ENCODE results near the gene E2F3. TPM values are rescaled to one million over a fixed set of nuclear protein-coding genes. Genes with fewer than 3 reads are reported as not detected.

The E2F3 gene
- total RNA-seq, 1 donor, result 11.1 TPM

GRCh38 chr6:20436719-20437118 lies 35.0 kb downstream of the E2F3 start:
- no peaks in the 10 kb centered on the region for H3K27me3 ChIP-seq (ENCODE audit: insufficient read depth, low read length)
- no peaks in the 10 kb centered on the region for H3K4me1 ChIP-seq (ENCODE audit: insufficient read depth, low read length)
- no peaks in the 10 kb centered on the region for H3K9me3 ChIP-seq (ENCODE audit: low read depth, low read length)
- H3K4me3 ChIP-seq (ENCODE audit: low read length), result no peak overlapping the region

- no peak overlapping the region for H3K4me3 ChIP-seq (ENCODE audit: low read length)
- no peaks in the 10 kb centered on the region for H3K9me3 ChIP-seq (ENCODE audit: low read depth, low read length)
- H3K4me1 ChIP-seq (ENCODE audit: insufficient read depth, low read length), result no peaks in the 10 kb centered on the region
- no peaks in the 10 kb centered on the region for H3K27me3 ChIP-seq (ENCODE audit: insufficient read depth, low read length)
These were observed 36.0 kb downstream of the E2F3 start for GRCh38 chr6:20437639-20438038.

GRCh38 chr6:20438462-20439070 lies 36.9 kb downstream of the E2F3 start:
- Histone ChIP-seq H3K27me3 (ENCODE audit: insufficient read depth, low read length) (no peaks in the 10 kb centered on the region), H3K4me3 (ENCODE audit: low read length) (no peak overlapping the region), H3K9me3 (ENCODE audit: low read depth, low read length) (no peaks in the 10 kb centered on the region), H3K4me1 (ENCODE audit: insufficient read depth, low read length) (peaks cover 4% of the 10 kb centered on the region)

- H3K4me1 ChIP-seq (ENCODE audit: insufficient read depth, low read length), result peaks cover 11% of the 10 kb centered on the region
- no peak overlapping the region for H3K4me3 ChIP-seq (ENCODE audit: low read length)
- H3K27me3 ChIP-seq (ENCODE audit: insufficient read depth, low read length), result no peaks in the 10 kb centered on the region
- H3K9me3 ChIP-seq (ENCODE audit: low read depth, low read length), result no peaks in the 10 kb centered on the region
These were observed 37.9 kb downstream of the E2F3 start for GRCh38 chr6:20439558-20439957.

- Histone ChIP-seq H3K27me3 (ENCODE audit: insufficient read depth, low read length) (no peaks in the 10 kb centered on the region), H3K9me3 (ENCODE audit: low read depth, low read length) (no peaks in the 10 kb centered on the region), H3K4me1 (ENCODE audit: insufficient read depth, low read length) (peaks cover 19% of the 10 kb centered on the region), H3K4me3 (ENCODE audit: low read length) (no peak overlapping the region)
These were observed 38.6 kb downstream of the E2F3 start for GRCh38 chr6:20440296-20440695.

DNA sequence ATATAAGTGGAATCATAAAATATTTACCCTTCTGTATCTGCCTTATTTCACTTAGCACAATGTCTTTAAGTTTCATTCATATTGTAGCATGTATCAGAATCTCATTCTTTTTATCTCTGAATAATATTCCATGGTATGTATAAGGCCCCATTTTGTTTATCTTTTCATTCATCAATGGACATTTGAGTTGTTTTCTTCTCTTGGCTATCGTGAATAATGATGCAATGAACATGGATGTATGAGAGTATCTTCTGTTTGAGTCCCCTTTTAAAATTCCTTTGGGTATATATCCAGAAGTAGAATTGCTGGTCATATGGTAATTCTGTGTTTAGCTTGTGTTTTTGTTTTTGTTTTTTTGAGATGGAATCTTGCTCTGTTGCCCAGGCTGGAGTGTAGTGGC lies 39.6 kb downstream of the E2F3 start:
- Histone ChIP-seq H3K4me3 (ENCODE audit: low read length) (no peak overlapping the region), H3K9me3 (ENCODE audit: low read depth, low read length) (no peaks in the 10 kb centered on the region), H3K4me1 (ENCODE audit: insufficient read depth, low read length) (peaks cover 26% of the 10 kb centered on the region), H3K27me3 (ENCODE audit: insufficient read depth, low read length) (no peaks in the 10 kb centered on the region)

DNA sequence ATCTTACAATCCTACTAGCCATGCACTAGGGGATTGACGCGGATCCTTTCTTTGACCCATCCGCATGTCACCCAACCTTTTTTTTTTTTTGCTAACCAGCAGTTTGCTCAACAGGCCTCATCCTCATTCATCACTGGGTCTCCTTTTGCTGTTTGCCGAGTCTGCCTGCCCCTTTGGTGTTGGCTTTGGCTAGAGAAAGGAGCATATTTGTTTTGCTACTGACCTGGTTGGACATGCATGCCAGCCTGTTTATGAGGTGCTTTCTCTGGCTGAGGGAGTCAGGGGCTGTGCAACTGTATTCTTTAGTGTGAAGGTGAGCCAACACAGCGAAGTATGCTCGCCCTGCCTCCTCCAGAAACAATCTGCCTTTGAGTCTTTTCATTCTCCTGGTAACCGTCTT lies 40.2 kb downstream of the E2F3 start:
- H3K4me1 ChIP-seq (ENCODE audit: insufficient read depth, low read length), result peaks cover 31% of the 10 kb centered on the region
- no peaks in the 10 kb centered on the region for H3K9me3 ChIP-seq (ENCODE audit: low read depth, low read length)

GRCh38 chr6:20444786-20445271 lies 43.1 kb downstream of the E2F3 start:
- no peaks in the 10 kb centered on the region for H3K9me3 ChIP-seq (ENCODE audit: low read depth, low read length)
- H3K27me3 ChIP-seq (ENCODE audit: insufficient read depth, low read length), result no peaks in the 10 kb centered on the region
- H3K4me3 ChIP-seq (ENCODE audit: low read length), result no peak overlapping the region
- H3K4me1 ChIP-seq (ENCODE audit: insufficient read depth, low read length), result peaks cover 40% of the 10 kb centered on the region

More for the DNA sequence above, 40.2 kb downstream of the E2F3 start:
- Histone ChIP-seq H3K27me3 (ENCODE audit: insufficient read depth, low read length) (no peaks in the 10 kb centered on the region), H3K4me3 (ENCODE audit: low read length) (no peak overlapping the region)

DNA sequence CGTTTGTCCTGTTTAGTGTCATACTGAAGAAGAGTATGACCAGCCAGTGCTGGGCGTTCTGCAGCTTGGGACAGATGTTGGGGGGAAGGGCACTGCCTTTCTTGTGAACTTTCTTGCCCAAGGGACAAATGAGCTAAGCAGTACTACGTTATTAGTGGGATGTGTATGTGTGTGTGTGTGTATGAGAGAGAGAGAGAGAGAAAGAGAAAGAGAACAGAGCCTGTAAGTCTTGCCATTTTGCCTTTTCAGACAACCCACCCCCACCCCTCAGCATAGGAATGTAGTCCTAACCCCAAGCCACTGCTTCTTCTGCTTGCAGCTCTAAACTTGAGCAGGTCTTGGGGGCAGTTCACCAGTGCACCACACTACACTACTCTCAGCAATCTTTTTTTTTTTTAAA lies 45.5 kb downstream of the E2F3 start:
- peaks cover 40% of the 10 kb centered on the region for H3K4me1 ChIP-seq (ENCODE audit: insufficient read depth, low read length)
- no peak overlapping the region for H3K4me3 ChIP-seq (ENCODE audit: low read length)
- no peaks in the 10 kb centered on the region for H3K9me3 ChIP-seq (ENCODE audit: low read depth, low read length)
- no peaks in the 10 kb centered on the region for H3K27me3 ChIP-seq (ENCODE audit: insufficient read depth, low read length)

GRCh38 chr6:20447581-20448132 lies 46.0 kb downstream of the E2F3 start:
- no peak overlapping the region for H3K4me3 ChIP-seq (ENCODE audit: low read length)
- peaks cover 40% of the 10 kb centered on the region for H3K4me1 ChIP-seq (ENCODE audit: insufficient read depth, low read length)
- no peaks in the 10 kb centered on the region for H3K9me3 ChIP-seq (ENCODE audit: low read depth, low read length)
- no peaks in the 10 kb centered on the region for H3K27me3 ChIP-seq (ENCODE audit: insufficient read depth, low read length)

- Histone ChIP-seq H3K4me3 (ENCODE audit: low read length) (no peak overlapping the region), H3K4me1 (ENCODE audit: insufficient read depth, low read length) (peaks cover 34% of the 10 kb centered on the region), H3K9me3 (ENCODE audit: low read depth, low read length) (no peaks in the 10 kb centered on the region), H3K27me3 (ENCODE audit: insufficient read depth, low read length) (no peaks in the 10 kb centered on the region)
These were observed 47.1 kb downstream of the E2F3 start for GRCh38 chr6:20448828-20449227.

- Histone ChIP-seq H3K9me3 (ENCODE audit: low read depth, low read length) (no peaks in the 10 kb centered on the region), H3K4me1 (ENCODE audit: insufficient read depth, low read length) (peaks cover 14% of the 10 kb centered on the region), H3K27me3 (ENCODE audit: insufficient read depth, low read length) (no peaks in the 10 kb centered on the region), H3K4me3 (ENCODE audit: low read length) (no peak overlapping the region)
These were observed 52.6 kb downstream of the E2F3 start for GRCh38 chr6:20454204-20454824.

GRCh38 chr6:20455251-20455940 lies 53.7 kb downstream of the E2F3 start:
- H3K4me3 ChIP-seq (ENCODE audit: low read length), result no peak overlapping the region
- H3K27me3 ChIP-seq (ENCODE audit: insufficient read depth, low read length), result no peaks in the 10 kb centered on the region
- peaks cover 14% of the 10 kb centered on the region for H3K4me1 ChIP-seq (ENCODE audit: insufficient read depth, low read length)
- H3K9me3 ChIP-seq (ENCODE audit: low read depth, low read length), result no peaks in the 10 kb centered on the region

DNA sequence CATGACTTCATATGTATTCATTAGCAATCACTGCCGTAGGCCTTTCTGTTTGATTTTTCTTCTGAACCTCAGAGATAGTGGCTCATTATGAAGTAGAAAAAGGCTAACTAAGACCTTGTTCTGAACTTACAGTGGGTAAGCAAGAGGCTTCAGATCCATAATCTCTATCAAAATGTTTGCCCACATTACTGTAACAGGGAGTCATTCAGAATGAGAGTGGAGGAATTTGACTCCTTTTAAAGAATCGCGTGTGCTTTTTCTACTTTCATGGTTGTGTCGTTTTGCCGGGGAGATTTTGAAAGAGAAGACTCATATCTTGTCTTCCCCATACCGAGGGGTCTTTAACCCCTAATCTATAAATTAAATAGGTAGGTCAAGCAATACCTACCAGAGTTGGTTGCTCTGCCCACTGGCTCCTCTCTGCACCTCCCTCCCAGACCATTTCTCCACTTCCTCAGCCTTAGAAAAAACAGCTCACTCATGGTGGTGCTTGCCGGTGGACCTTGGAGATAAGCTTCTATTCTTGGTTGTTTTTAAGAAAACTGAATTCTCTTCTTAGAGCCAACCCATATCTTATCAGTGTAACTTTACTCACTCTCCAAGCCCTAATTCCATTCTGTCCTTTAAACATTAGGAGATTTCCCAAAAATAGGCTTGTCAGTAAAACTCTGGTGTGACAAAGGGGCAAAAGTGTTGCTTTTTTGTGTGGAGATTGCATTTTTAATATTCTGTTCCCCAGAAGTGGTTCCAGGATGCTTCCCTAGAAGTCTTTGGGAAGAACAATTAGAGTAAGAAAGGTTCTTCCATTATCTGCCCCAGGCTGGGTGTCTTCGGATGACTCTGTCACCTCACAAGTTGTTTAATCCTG lies 56.6 kb downstream of the E2F3 start:
- Histone ChIP-seq H3K4me3 (ENCODE audit: low read length) (no peak overlapping the region), H3K4me1 (ENCODE audit: insufficient read depth, low read length) (peaks cover 21% of the 10 kb centered on the region), H3K9me3 (ENCODE audit: low read depth, low read length) (no peaks in the 10 kb centered on the region), H3K27me3 (ENCODE audit: insufficient read depth, low read length) (no peaks in the 10 kb centered on the region)

Measured in mononuclear cell (primary cell).